Sciatic nerve (tissue), 2 donors: ENCODE measurements around the gene ORC6. TPM values are rescaled to one million over a fixed set of nuclear protein-coding genes. Genes with fewer than 3 reads are reported as not detected.

ENCODE experiments used
- ATAC-seq: fragments of 200-7000 bp; cut with Tn5 transposase; one replicate; pipeline ENCODE4 v1.9.1; 2020; ENCODE audit warnings: mild to moderate bottlenecking, moderate library complexity
- DNase-seq: peaks from one replicate; pipeline ENCODE4 v3.0.0-alpha.2; 2020; ENCODE audit warnings: low spot score
- intact Hi-C: fragments of 100-400 bp; cut with DNase I; formaldehyde crosslinking; loops from one replicate; pipeline ENCODE4 v1.14.2; 2022
- total RNA-seq: library from RNA; stranded (reverse); fragmentation: NEBNext Ultra II Directional; extraction: Animal tissue kit (Norgen Biotek cat#: 25700); gene quantifications from one replicate; pipeline ENCODE4 v1.2.1, GENCODE V29; 2021
- donor health status: DM: no; HTN: no; CAD: no.
- donor health status: DM: no; HTN: no; CAD: no.

The ORC6 gene
- total RNA-seq, 1 donor from 2014 or later = 1.8 TPM

DNA sequence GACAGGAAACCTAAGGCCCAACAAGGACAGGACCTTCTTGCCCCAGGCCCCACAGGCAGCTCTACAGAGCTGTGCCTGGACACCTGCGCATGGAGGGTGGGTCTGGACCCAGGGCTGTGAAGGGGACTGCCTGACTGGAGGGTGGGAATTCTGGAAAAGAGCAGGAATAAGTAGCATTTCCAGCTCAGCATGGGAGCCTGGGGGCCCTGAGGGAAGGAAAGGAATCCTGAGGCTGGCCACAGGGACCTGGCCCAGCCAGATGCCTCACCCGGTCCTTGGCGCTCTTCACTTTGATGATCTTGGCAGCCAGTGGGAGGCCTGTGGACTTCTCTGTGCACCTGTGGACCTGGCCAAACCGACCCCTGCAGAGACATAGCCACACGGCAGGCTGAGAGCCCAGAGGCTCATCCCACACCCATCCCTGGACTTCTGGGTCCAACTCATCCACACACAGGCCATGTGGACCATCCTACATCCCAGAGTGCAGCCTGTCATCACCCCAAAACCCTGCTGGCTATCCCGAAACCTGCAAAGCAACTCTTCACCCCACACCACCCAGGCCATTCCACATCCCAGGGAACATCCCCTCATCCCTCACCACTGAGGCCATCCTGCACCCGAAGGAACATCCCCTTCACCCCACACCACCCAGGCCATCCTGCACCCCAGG is 40.0 kb downstream of the ORC6 start:
- DNase-seq = no peak
- intact Hi-C loops = no loop called here
- ATAC-seq = no peak

DNA sequence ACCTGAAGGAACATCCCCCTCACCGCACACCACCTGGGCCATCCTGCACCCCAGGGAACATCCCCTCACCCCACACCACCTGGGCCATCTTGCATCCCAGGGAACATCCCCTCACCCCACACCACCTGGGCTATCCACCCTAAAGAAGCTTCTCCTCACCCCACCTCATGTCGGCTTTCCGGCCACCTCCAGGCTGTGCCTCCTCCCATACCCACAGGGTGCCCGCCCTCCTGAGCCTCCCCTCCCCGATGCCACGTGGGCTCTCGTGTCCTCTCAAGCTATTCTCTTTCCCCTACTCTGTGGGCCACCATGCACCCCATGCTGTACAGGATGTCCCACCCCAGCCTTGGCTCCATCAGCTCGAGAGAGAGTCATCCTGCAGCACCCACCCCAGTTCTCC is 40.7 kb downstream of the ORC6 start:
- intact Hi-C loops = no loop called here
- no peak for DNase-seq
- no peak for ATAC-seq

DNA sequence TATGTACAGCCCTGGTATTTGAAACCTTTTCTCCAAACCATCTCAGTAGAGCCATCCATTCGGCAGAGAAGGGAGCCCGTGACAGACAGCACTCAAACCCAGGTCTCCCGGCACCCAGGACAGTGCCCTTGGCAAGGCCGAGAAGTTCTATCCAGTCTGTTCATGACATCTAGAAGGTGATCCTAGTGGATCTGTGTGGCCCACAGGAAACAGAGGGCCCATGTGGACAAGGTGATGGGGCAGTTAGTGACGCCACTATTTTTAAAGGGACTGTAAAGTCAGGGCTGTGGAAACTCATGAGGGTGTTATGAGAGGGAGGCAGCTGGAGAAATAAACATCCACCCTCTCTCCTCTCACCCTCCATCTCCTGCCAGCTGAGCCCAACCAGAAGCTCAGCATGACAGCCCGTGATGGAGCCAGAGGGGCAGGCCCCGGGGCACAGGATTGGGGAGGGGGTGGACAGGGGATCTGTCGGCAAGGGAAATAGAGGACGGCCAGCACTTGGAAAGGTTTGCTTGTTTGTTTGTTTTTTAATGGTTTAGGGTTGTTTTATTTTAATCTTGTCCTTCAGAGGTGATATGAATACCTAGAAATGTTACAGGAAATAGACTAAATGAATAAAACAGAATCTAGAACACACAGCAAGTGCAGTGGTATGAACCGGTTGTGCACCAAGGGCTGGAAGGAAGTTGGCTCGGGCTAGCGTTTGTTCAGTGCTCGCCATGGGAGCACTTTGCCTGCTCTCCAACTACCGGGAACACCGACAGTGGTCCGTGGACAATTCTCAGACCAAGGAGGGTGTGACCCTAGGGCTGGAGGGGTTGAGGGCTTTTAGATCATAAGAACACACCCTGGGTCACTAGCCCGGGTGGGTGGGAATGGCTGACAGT is 41.6 kb downstream of the ORC6 start:
- DNase-seq = no peak
- no peak for ATAC-seq
- intact Hi-C loops = no loop called here

DNA sequence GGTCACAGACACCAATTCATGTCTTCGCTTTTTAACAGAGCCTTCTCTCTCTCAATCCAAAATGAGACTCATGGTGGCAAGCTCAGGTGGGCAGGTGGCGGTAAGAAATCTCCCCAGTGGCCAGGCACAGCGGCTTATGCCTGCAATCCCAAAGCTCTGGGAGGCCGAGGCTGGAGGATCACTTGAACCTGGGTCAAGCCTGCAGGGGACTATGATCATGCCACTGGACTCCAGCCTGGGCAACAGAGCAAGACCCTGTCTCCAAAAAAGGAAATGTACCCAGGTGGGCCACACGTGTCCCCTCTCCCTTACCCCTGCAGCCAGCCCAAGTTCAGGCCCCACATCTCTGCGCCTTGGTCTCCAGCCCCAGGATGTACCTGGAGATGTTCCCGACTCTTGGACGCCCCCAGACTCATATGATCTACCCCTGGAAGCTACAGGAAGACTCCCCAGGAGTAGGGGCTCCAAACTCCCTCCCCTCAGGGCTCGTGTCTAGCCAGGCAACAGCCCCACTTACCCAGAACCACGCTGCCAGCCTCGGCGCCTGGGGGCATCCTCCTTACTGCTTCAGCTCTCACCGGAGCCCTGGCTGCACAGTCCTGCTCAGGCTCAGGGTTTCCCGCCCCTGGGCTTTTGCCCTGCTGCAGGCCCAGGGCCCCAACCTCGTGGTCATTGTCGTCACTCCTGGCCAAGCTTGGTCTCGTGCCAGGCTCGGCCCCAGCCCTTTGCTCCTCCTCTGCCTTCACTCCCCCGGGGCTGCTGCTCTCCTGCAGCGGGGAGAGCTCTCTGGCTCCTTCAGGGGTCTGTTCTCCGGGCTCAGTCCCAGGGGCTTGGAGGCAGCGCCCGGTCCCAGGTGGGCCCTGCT is 42.5 kb downstream of the ORC6 start:
- intact Hi-C loops = no loop called here
- DNase-seq (no peak), ATAC-seq (no peak)

DNA sequence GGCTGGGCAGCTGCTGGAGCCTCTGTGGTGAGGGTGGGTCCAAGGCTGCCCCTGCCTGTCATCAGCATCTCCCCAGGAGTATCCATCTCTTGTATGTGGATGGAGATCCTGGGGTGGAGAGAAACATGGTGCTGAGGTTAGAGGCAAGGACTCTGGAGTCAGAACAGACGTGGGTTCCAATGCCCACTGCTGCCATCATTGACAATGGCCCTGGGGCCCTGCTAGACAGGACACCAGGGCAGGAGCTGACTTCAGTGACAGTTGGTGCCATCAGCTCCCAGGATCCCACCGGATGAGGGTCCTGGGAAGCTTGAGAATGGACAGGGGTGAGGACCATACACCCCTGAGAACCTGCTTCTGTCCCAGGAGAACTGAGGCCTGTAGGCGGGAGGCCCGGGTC is 43.1 kb downstream of the ORC6 start:
- intact Hi-C loops = no loop called here
- ATAC-seq (no peak), DNase-seq (no peak)

DNA sequence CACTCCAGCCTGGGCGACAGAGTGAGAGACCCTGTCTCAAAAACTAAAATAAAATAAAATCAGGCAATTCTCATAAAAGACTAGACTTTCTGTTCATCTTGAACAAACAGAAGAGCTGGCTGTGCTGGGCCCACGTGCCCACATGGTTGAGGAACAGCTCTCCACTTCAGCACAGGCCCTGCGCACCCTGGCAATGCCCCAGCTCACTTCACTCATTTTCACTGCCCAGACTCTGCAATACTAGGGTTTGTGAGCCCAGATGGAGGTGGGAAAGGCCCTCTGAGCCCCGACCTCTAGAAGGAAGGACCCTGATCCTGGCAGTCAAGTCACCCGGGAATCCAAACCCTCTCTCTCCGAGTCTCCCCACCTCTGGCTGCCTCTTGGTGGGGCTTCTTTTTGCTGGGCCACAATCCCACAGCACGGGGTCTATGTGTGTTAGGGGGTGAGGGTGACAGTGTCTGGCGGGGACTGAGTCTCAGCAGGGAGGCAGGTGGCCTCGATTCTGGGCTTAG is 43.9 kb downstream of the ORC6 start:
- ATAC-seq (no peak), DNase-seq (no peak)
- intact Hi-C loops = no loop called here

DNA sequence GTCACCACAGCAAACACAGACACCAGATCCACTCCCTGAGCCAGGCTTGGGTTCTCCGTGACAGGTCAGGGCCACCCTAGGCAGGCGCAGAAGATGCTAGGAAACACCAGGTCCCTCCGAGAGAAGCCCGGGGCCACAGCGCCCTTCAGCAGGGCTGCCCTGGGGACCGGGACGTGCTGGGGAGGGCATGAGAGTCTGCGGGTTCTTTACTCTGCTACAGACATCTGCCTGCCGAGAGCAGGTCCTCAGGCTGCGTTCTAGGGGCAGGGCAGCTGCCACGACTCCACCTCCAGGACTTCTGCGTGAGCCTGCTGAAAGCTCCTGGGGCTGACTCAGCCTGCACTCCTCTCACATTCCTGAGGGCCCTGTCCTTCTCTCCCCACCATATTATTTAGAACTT is 47.2 kb downstream of the ORC6 start:
- DNase-seq = no peak
- no peak for ATAC-seq
- intact Hi-C loops = no loop called here

DNA sequence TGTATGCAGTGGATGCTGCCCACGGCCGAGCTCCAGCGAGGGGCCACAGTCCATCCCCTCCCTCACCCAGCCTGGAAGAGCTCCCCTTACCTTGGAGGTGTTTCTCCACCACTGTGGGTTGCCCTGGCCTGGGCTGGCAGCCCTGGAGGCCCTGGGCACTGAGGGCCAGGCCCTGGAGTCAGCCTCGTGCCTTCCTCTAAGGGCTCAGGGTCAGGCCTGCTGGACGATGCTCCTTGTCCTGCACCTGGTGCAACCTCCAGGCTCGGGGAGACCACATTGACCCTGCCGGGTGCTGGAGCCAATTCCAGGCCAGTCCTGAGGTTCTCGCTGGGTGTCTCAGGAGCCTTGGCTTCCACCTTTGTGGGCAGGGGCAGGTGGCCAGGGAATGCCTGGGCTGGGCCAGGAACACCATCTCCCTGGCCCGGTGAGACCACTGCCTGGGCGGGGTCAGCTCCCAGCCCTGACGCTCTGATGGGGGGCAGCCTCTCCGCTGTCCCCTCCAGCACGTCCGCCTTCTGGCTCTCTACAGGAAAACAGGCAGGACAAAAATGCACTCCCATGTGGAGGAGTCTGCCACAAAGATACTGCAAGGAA is 48.3 kb downstream of the ORC6 start:
- DNase-seq = no peak
- intact Hi-C loops = no loop called here
- ATAC-seq = no peak

DNA sequence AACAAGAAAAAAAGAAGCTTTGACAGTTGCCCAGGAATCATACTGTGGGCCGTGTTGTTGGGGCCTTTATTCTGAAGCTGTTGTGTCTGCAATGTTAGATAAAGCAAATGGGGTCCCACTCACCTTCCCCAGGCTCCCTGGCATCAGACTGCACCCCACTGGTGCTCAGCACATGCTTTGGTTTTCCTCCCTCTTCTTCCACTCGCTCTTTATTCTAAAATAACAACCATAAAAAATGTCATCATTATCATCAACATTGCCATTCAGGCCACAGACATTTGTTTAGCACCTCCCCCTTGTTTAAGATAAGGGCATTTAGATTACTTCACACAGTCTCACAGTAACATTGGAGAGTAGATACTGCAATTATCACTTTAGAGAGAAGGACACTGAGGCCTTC is 50.5 kb downstream of the ORC6 start:
- ATAC-seq (no peak), DNase-seq (no peak)
- intact Hi-C loops = no loop called here

DNA sequence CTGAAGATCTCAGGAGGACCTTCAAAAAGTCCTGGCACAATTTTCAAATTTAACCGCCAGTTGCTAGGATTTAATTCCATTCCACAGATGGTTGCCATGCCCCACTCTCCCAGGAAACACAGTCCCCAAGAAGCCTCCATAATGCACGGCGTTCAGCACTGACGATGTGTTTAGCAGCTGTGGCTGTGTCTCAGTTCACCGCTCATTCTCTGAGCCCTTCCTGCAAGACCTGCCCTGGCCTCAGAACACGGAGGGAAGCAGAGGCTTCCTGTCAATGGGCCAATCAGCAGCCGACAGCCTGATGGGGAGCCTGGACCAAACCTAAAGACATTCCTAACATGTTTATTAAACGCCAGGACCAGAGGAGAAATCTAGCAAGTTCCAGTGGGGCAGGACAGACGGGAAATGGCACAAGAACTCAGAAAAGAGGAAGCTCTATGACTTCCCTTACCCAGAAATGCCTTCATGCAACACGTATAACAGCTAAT is 53.8 kb downstream of the ORC6 start:
- intact Hi-C loops = no loop called here
- no peak for DNase-seq
- peak; percentile 32 for ATAC-seq

DNA sequence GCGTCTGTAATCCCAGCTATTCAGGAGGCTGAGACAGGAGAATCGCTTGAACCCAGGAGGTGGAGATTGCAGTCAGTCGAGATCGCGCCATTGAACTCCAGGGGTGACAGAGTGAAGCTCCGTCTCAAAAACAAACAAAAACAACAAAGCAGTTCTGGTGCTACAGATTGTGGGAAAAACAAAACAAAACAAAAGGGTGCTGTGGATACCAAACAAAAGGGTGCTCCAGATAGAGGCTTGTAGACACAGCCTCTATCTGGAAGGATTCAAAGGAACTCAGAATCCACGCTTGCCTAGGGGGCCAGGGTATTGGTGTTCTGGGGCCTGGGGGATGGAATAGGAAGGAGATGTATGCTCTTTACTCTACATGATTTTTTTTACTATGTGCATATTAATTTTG is 56.2 kb downstream of the ORC6 start:
- DNase-seq (peak; percentile 6), ATAC-seq (no peak)
- intact Hi-C loops = no loop called here

DNA sequence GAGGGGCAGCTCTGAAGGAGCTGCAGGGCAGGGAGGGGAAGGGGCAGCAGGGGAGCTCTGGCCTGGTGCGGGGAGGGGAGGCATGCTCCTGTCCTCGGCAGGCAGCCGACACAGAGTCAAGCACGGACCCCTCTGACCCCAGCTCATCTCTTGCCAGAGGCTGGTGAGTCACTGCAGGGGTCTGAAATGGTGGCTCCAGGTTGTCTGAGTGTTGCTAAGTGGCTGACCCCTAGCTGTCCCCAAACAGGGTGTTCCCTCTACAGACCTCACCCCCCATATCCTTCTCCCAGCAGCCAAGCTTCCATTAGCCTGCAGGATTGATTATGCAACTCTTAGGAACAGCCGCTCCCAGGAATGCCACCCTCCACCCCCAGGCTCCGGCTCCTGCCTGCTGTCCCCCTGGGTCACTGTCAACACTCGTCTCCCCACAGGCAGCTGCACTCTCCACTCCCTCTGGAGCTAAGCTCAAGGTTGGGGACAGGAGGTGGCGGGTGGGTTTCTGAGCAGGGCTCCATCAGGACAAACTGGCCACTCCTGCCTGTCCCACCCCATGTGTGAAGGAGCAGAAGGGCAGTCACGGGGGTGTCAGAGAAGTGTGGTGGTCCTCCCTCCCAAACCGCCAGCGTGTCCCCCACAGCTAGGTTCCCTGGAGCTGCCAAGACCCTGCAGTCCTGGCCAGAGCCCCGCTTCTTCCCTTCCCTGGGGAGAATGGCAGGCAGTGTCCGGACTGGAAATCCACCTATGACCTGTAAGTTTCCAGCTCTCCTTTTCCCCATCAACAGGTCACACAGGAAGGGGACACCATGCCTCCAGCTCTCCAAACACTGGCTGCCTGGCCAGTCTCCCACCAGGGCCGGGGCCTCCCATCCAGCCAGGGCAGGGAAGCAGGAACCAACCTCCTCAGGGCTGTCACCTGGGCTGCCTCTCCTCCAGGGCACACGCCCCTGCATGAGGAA is 57.6 kb downstream of the ORC6 start:
- ATAC-seq (peak; percentile 25), DNase-seq (peak; percentile 23)
- intact Hi-C loops = no loop called here

Other genes with a start within 250 kb of the ORC6 start
- gene SHCBP1, start 68.3 kb upstream of the ORC6 start, total RNA-seq = 1.9 TPM
- 87.3 TPM for gene VPS35, start 481 bp upstream of the ORC6 start, total RNA-seq
- 2.0 TPM for gene MYLK3, start 58.7 kb downstream of the ORC6 start, total RNA-seq
- gene C16orf87, start 141.5 kb downstream of the ORC6 start, total RNA-seq = 9.5 TPM
- gene GPT2, start 194.7 kb downstream of the ORC6 start, total RNA-seq = 37.1 TPM